ENCODE data around the gene EML4. TPM values are rescaled to one million over a fixed set of nuclear protein-coding genes. Genes with fewer than 3 reads are reported as not detected.

The EML4 gene
- total RNA-seq, 3 donors from 2014 or later: 47.9 to 88.3 (median 66.3) TPM

DNA sequence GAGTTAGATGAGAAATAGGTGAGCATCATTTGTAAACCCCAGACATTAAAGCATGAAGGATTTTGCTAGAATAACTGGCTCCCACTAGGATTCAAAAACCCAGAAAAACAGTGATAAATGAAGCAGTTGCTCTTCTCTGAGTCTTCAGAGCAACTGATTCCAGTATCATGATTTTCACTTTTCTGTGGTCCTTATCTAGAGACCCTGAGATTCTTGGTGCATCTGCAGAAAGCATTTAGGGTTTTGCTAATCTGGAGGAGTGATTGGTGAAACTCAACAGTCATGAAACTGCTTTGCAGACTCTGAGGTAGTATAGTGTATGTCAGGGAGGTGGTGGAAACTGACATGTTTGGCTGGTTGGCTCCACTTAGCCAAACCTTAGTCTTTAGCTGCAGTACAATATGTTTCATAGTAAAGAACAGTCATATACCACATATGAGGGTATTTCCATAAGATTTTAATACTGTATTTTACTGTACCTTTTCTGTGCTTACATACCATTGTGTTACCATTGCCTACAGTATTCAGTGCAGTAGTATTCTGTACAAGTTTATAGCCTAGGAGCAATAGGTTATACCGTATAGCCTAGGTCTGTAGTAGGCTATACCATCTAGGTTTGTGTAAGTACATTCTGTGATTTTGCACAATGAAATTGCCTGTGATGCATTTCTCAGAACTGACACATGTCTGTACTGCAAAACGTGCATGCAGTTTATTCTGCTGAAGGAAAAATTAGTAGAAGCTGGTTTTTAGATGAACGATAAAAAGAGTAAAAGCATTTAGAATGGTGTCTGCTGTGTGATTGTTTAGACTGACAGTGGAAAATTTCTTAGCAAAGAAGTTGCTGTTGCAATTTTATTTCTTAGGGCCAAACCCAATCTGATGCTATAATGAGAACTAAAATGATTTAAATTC, 23.8 kb downstream of the EML4 start:
- intact Hi-C loops (cut with DNase I, micrococcal nuclease): loop anchor here in 1 of 2 donors (10.0 kb wide), 1 partner anchor 52 kb away; no protein-coding TSS in a partner anchor
- Histone ChIP-seq H3K4me3 (no peak overlapping the region), H3K4me1 (ENCODE audit: low read depth) (peaks cover 56% of the 10 kb centered on the region), H3K36me3 (ENCODE audit: low read depth) (no peaks in the 10 kb centered on the region), H3K9me3 (no peaks in the 10 kb centered on the region)
- DNase-seq (no peak), ATAC-seq (peak; percentile 17)
- TF ChIP-seq, protein P1, sequence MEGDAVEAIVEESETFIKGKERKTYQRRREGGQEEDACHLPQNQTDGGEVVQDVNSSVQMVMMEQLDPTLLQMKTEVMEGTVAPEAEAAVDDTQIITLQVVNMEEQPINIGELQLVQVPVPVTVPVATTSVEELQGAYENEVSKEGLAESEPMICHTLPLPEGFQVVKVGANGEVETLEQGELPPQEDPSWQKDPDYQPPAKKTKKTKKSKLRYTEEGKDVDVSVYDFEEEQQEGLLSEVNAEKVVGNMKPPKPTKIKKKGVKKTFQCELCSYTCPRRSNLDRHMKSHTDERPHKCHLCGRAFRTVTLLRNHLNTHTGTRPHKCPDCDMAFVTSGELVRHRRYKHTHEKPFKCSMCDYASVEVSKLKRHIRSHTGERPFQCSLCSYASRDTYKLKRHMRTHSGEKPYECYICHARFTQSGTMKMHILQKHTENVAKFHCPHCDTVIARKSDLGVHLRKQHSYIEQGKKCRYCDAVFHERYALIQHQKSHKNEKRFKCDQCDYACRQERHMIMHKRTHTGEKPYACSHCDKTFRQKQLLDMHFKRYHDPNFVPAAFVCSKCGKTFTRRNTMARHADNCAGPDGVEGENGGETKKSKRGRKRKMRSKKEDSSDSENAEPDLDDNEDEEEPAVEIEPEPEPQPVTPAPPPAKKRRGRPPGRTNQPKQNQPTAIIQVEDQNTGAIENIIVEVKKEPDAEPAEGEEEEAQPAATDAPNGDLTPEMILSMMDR (IDR thresholded peaks at IDR 0.05): no peak

DNA sequence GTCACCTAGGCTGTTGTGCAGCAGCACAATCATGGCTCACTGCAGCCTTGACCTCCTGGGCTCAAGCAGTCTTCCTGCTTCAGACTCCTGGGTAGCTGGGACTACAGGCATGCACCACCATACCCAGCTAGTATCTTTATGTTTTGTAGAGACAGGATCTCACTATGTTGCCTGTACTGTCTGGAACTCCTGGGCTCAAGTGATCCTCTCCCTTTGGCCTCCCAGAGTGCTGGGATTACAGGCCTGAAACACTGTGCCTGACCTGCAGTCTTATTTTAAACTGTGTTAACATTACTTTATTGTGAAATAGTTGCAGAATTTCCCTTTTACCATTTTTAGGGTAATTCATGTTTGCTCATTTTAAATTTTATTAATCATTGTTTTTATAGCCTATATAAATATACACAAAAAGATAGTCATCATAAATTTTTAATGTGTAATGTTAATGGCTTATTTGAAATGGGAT, 24.6 kb downstream of the EML4 start:
- no peak for ATAC-seq
- no peaks in the 10 kb centered on the region for H3K36me3 ChIP-seq (ENCODE audit: low read depth)
- no peak overlapping the region for H3K4me3 ChIP-seq
- intact Hi-C loops (cut with DNase I, micrococcal nuclease): loop anchor here in 1 of 2 donors (10.0 kb wide), 1 partner anchor 51 kb away; no protein-coding TSS in a partner anchor
- peaks cover 59% of the 10 kb centered on the region for H3K4me1 ChIP-seq (ENCODE audit: low read depth)
- no peaks in the 10 kb centered on the region for H3K9me3 ChIP-seq
- TF ChIP-seq, protein P1 (IDR thresholded peaks at IDR 0.05): no peak
- DNase-seq: no peak

DNA sequence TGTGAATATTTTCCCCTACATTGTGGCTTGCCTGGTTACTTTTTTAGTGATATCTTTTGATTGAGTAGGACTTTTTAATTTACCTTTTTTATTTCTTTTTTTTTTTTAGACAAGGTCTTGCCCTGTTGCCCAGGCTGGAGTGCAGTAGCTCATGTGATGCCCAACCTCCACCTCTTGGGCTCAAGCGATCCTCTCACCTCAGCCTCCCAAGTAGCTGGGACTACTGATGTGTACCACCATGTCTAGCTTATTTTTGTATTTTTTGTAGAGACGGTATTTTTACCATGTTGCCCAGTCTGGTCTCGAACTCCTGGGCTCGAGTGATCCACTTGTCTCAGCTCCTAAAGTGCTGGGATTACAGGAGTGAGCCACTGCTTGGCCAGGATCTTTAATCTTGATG, 25.3 kb downstream of the EML4 start:
- Histone ChIP-seq H3K4me1 (ENCODE audit: low read depth) (peaks cover 59% of the 10 kb centered on the region), H3K36me3 (ENCODE audit: low read depth) (no peaks in the 10 kb centered on the region)

DNA sequence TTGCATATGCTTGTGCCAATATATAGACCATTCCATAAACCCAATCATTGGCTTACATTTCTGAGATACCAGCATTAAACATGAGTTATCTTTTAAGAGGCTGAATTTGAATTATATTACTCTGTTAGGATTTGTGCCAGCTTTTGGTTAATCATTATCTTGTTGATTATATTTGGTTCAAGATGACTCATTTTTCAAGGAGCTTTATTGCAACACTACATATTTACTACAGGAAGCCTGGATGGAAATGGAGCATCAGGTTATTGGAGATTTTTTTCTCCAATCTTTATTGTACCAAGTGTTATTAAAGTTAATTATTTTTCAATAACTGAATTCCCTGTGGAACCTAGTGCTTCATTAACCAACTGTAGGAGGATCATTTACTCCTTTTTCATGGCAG, 26.4 kb downstream of the EML4 start:
- no peaks in the 10 kb centered on the region for H3K9me3 ChIP-seq
- intact Hi-C loops (cut with DNase I, micrococcal nuclease): loop anchor here in 1 of 2 donors (10.0 kb wide), 1 partner anchor 49 kb away; no protein-coding TSS in a partner anchor
- ATAC-seq (peak; percentile 74), DNase-seq (no peak)
- no peak overlapping the region for H3K4me3 ChIP-seq
- TF ChIP-seq, protein P1 (IDR thresholded peaks at IDR 0.05): no peak
- H3K36me3 ChIP-seq (ENCODE audit: low read depth): no peaks in the 10 kb centered on the region
- H3K4me1 ChIP-seq (ENCODE audit: low read depth): peaks cover 50% of the 10 kb centered on the region

More for the DNA sequence above, 25.3 kb downstream of the EML4 start:
- TF ChIP-seq, protein P1 (IDR thresholded peaks at IDR 0.05): no peak
- intact Hi-C loops (cut with DNase I, micrococcal nuclease): loop anchor here in 1 of 2 donors (10.0 kb wide), 1 partner anchor 50 kb away; no protein-coding TSS in a partner anchor
- Histone ChIP-seq H3K9me3 (no peaks in the 10 kb centered on the region), H3K4me3 (no peak overlapping the region)
- no peak for ATAC-seq
- no peak for DNase-seq

DNA sequence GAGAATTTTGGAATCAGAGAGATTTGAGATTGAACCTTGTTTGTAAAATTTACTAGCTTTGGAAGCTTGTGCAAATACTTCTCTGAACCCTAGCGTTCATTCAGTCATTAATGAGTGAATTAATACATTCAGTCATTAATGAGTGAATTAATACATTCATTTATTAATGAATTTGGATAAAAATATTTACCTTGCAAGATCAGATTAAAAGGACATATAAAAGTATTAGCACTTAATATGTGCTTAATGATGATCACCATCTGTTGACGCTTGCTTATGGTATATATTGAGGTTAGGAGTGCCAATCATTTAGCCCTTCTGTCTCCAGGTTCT, 26.9 kb downstream of the EML4 start:
- Histone ChIP-seq H3K36me3 (ENCODE audit: low read depth) (no peaks in the 10 kb centered on the region), H3K4me1 (ENCODE audit: low read depth) (peaks cover 46% of the 10 kb centered on the region), H3K4me3 (no peak overlapping the region), H3K9me3 (no peaks in the 10 kb centered on the region)
- TF ChIP-seq, protein P1 (IDR thresholded peaks at IDR 0.05): no peak
- DNase-seq (no peak), ATAC-seq (no peak)
- intact Hi-C loops (cut with DNase I, micrococcal nuclease): loop anchor here in 1 of 2 donors (10.0 kb wide), 1 partner anchor 49 kb away; no protein-coding TSS in a partner anchor
